Measurements from ENCODE around the gene TET2.

The TET2 gene

GRCh38 chr4:105194328-105195231 is 47.9 kb downstream of the TET2 start:
- no peak for TF ChIP-seq CTCF (IDR thresholded peaks at IDR 0.05; ENCODE audit: insufficient read depth, low read depth, low read length, missing control alignments)
- peak; percentile 69 for DNase-seq (ENCODE audit: low read depth)
- no peak overlapping the region for H3K4me3 ChIP-seq (ENCODE audit: low read depth, low read length)

GRCh38 chr4:105196523-105197145 is 50.0 kb downstream of the TET2 start:
- no peak for TF ChIP-seq CTCF (IDR thresholded peaks at IDR 0.05; ENCODE audit: insufficient read depth, low read depth, low read length, missing control alignments)
- no peak overlapping the region for H3K4me3 ChIP-seq (ENCODE audit: low read depth, low read length)
- DNase-seq (ENCODE audit: low read depth) = peak; percentile 13

- H3K4me3 ChIP-seq (ENCODE audit: low read depth, low read length) = no peak overlapping the region
- DNase-seq (ENCODE audit: low read depth) = no peak
- TF ChIP-seq CTCF (IDR thresholded peaks at IDR 0.05; ENCODE audit: insufficient read depth, low read depth, low read length, missing control alignments) = no peak
These were observed 51.1 kb downstream of the TET2 start for GRCh38 chr4:105197777-105198176.

GRCh38 chr4:105198541-105198940 is 51.9 kb downstream of the TET2 start:
- H3K4me3 ChIP-seq (ENCODE audit: low read depth, low read length) = no peak overlapping the region
- no peak for DNase-seq (ENCODE audit: low read depth)
- TF ChIP-seq CTCF (IDR thresholded peaks at IDR 0.05; ENCODE audit: insufficient read depth, low read depth, low read length, missing control alignments) = no peak

GRCh38 chr4:105206214-105206613 is 59.5 kb downstream of the TET2 start:
- no peak for TF ChIP-seq CTCF (IDR thresholded peaks at IDR 0.05; ENCODE audit: insufficient read depth, low read depth, low read length, missing control alignments)
- DNase-seq (ENCODE audit: low read depth) = no peak
- H3K4me3 ChIP-seq (ENCODE audit: low read depth, low read length) = no peak overlapping the region

GRCh38 chr4:105207386-105207785 is 60.7 kb downstream of the TET2 start:
- no peak overlapping the region for H3K4me3 ChIP-seq (ENCODE audit: low read depth, low read length)
- no peak for TF ChIP-seq CTCF (IDR thresholded peaks at IDR 0.05; ENCODE audit: insufficient read depth, low read depth, low read length, missing control alignments)
- no peak for DNase-seq (ENCODE audit: low read depth)

All from GM12865 (cell line).